B cell (primary cell): ENCODE measurements around the gene NCOR1. TPM values are rescaled to one million over a fixed set of nuclear protein-coding genes. Genes with fewer than 3 reads are reported as not detected.

ENCODE experiments used
- ATAC-seq: fragments of 200-7000 bp; cut with Tn5 transposase; one replicate; pipeline ENCODE4 v1.10.0; 2021; ENCODE audit warnings: low read depth, mild to moderate bottlenecking, moderate number of reproducible peaks, moderate library complexity
- CTCF ChIA-PET: fragments of 350-600 bp; sonication (Branson Sonifier 250); formaldehyde crosslinking; loops from one replicate; lab custom pipeline; 2021; ENCODE audit warnings: antibody characterized with exemption, inconsistent platforms; lab: Charles Lee
- POLR2A ChIA-PET: fragments of 350-600 bp; sonication (Branson Sonifier 250); formaldehyde crosslinking; loops from one replicate; lab custom pipeline; 2021; ENCODE audit warnings: antibody characterized with exemption; lab: Charles Lee
- DNase-seq: peaks from one replicate; pipeline ENCODE4 v3.0.0; 2013
- H2AFZ ChIP-seq: 2 replicates; pipeline ENCODE4 v1.6.1; 2012; ENCODE audit warnings: mild to moderate bottlenecking, low read depth, low read length; ENCODE audit not compliant: insufficient read depth, poor library complexity, severe bottlenecking
- H3K27ac ChIP-seq, 2 donors: 1 replicate in 1 of 2; 2 replicates in 1 of 2; pipeline ENCODE4 v1.5.1; 2012 to 2013; ENCODE audit warnings: low read length in 2 of 2, mild to moderate bottlenecking in 2 of 2, moderate library complexity in 1 of 2
- H3K27me3 ChIP-seq, 4 experiments: fragments of 200-600 bp in 1 of 4; sonication (generic) in 1 of 4; replicated peaks in 1 of 4; 1 replicate in 2 of 4; 2 replicates in 2 of 4; pipeline versions ENCODE4 v1.6.1 to v1.7.0; 2013 to 2016; ENCODE audit warnings: low read length in 3 of 4, mild to moderate bottlenecking in 2 of 4, mixed read lengths in 1 of 4, moderate library complexity in 1 of 4; ENCODE audit not compliant: insufficient read depth in 4 of 4, control insufficient read depth in 3 of 4; ENCODE audit errors: control extremely low read depth in 1 of 4
- H3K36me3 ChIP-seq, 2 experiments: replicated peaks in 1 of 2; 1 replicate in 1 of 2; 2 replicates in 1 of 2; pipeline versions ENCODE4 v1.6.1 to v1.7.1; 2013; ENCODE audit warnings: low read length in 1 of 2; ENCODE audit not compliant: insufficient read depth in 2 of 2, control insufficient read depth in 1 of 2; ENCODE audit errors: control extremely low read depth in 1 of 2, extremely low read depth in 1 of 2
- H3K4me1 ChIP-seq, 2 donors: fragments of 200-600 bp in 1 of 2; sonication (generic) in 1 of 2; 1 replicate in 1 of 2; 2 replicates in 1 of 2; pipeline versions ENCODE4 v1.5.1 to v1.6.1; 2013 to 2017; ENCODE audit warnings: low read length in 2 of 2; ENCODE audit not compliant: control insufficient read depth in 2 of 2, insufficient read depth in 2 of 2
- H3K4me2 ChIP-seq: replicated peaks from 2 replicates; pipeline ENCODE3; 2012; ENCODE audit warnings: mild to moderate bottlenecking, low read depth, low read length; ENCODE audit not compliant: poor library complexity, severe bottlenecking
- H3K4me3 ChIP-seq, 5 experiments: fragments of 200-600 bp in 1 of 5; sonication (generic) in 1 of 5; 1 replicate in 3 of 5; 2 replicates in 2 of 5; pipeline versions ENCODE4 v1.5.1 to v1.7.0; 2011 to 2016; ENCODE audit warnings: low read length in 4 of 5, mild to moderate bottlenecking in 4 of 5, low read depth in 2 of 5, control low read depth in 1 of 5, moderate library complexity in 1 of 5; ENCODE audit not compliant: insufficient read depth in 1 of 5; ENCODE audit errors: control extremely low read depth in 1 of 5, extremely low read depth in 1 of 5
- H3K79me2 ChIP-seq: fragments of 200-600 bp; sonication (generic); one replicate; pipeline ENCODE4 v1.6.0; 2016; ENCODE audit warnings: low read length; ENCODE audit not compliant: control insufficient read depth, insufficient read depth
- H3K9ac ChIP-seq: fragments of 200-600 bp; sonication (generic); 2 replicates; pipeline ENCODE4 v1.6.1; 2017; ENCODE audit warnings: mild to moderate bottlenecking, low read length, moderate library complexity
- H3K9me3 ChIP-seq, 3 donors: one replicate each; pipeline versions ENCODE4 v1.6.1 to v1.7.1; 2013; ENCODE audit warnings: low read length in 2 of 3; ENCODE audit not compliant: control insufficient read depth in 2 of 3, insufficient read depth in 1 of 3; ENCODE audit errors: control extremely low read depth in 1 of 3
- H4K20me1 ChIP-seq: 2 replicates; pipeline ENCODE4 v1.6.0; 2012; ENCODE audit warnings: mild to moderate bottlenecking, low read length; ENCODE audit not compliant: insufficient read depth, control insufficient read depth, poor library complexity, severe bottlenecking
- H3K27ac Mint-ChIP-seq: one replicate; pipeline ENCODE4 v1.8.0; 2021; ENCODE audit warnings: mixed read lengths
- H3K27me3 Mint-ChIP-seq: one replicate; pipeline ENCODE4 v1.8.0; 2021; ENCODE audit warnings: mixed read lengths
- H3K4me1 Mint-ChIP-seq: one replicate; pipeline ENCODE4 v1.8.0; 2021; ENCODE audit warnings: mixed read lengths
- H3K4me3 Mint-ChIP-seq: one replicate; pipeline ENCODE4 v1.8.0; 2021; ENCODE audit warnings: mixed read lengths
- H3K9me3 Mint-ChIP-seq: one replicate; pipeline ENCODE4 v1.8.0; 2022; ENCODE audit warnings: mixed read lengths; ENCODE audit not compliant: insufficient read depth
- EZH2 ChIP-seq: IDR thresholded peaks from 2 replicates; pipeline ENCODE4 v1.6.1; 2012; ENCODE audit warnings: borderline replicate concordance, low read depth, mild to moderate bottlenecking, moderate library complexity, low read length; ENCODE audit not compliant: insufficient read depth, poor library complexity, severe bottlenecking
- WGBS: methylation state at CpG from one replicate; pipeline ENCODE4 v1.1.5; 2013; ENCODE audit warnings: missing lambda C conversion rate; ENCODE audit not compliant: insufficient coverage; 5-methylcytosine and 5-hydroxymethylcytosine counted together
- intact Hi-C: fragments of 100-400 bp; cut with micrococcal nuclease; formaldehyde crosslinking; loops from one replicate; pipeline ENCODE4 v1.10.0; 2022
- polyA plus RNA-seq: library from polyadenylated mRNA; depleted of rRNA; stranded (reverse); fragments of >200 nt; gene quantifications from 2 replicates; pipeline ENCODE4 v1.2.3, GENCODE V29; 2012
- total RNA-seq, 2 donors: library from RNA; stranded (reverse); fragments of 120-200 nt in 1 of 2; gene quantifications; 1 replicate in 1 of 2; 2 replicates in 1 of 2; pipeline versions ENCODE4 v1.2.3 to v1.2.4, GENCODE V29; 2013 to 2022
- TF ChIP-seq, protein P1 (sequence below): fragments of 200-600 bp; IDR thresholded peaks from one replicate; pipeline ENCODE4 v1.8.0; 2022; ENCODE audit warnings: antibody characterized with exemption, mild to moderate bottlenecking

NCOR1 gene
- total and polyA plus RNA-seq, 2 donors (not counting 1 experiment from before 2014, with no cell fraction given), result 46.3 to 217 TPM

DNA sequence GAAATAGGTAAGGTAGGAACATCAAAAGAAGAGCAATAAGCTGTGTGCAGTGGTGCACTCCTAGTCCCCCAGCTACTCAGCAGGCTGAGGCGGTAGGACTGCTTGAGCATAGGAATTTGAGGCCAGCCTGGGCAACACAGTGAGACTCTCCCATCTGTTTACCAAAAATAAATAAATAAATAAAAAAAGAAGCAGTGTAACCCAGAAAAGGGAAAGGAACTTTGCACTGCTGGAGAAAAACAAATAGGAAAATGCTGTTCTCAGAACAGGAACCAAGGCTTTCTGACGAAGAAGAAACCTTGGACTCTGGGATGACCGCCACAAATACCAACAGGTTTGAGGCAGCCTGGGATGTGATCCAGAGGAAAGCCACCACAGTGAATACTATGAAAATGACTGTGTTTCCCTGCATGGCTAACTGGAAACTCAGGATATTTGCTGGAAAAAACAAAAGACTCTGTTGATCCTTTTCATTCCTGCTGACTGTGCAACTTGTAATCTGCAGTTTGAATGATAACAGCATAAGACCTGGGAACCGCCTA is 174.6 kb downstream of the NCOR1 start:
- H3K4me2 ChIP-seq, result no peak overlapping the region
- no peak overlapping the region for H3K9ac ChIP-seq
- Mint-ChIP-seq H3K27ac (no peak overlapping the region), H3K4me1 (no peaks in the 10 kb centered on the region), H3K9me3 (no peaks in the 10 kb centered on the region), H3K27me3 (no peaks in the 10 kb centered on the region), H3K4me3 (no peak overlapping the region)
- H3K79me2 ChIP-seq, result no peaks in the 10 kb centered on the region
- ChIA-PET POLR2A (no interaction called here), CTCF (no interaction called here)
- H3K27me3 ChIP-seq, result no peaks in the 10 kb centered on the region
- intact Hi-C loops, result no loop called here
- peaks cover 3 to 80% of the 10 kb centered on the region in 2 experiments for H3K36me3 ChIP-seq
- DNase-seq, result no peak
- H3K9me3 ChIP-seq, result no peaks in the 10 kb centered on the region
- TF ChIP-seq EZH2, result no peak
- TF ChIP-seq, protein P1, sequence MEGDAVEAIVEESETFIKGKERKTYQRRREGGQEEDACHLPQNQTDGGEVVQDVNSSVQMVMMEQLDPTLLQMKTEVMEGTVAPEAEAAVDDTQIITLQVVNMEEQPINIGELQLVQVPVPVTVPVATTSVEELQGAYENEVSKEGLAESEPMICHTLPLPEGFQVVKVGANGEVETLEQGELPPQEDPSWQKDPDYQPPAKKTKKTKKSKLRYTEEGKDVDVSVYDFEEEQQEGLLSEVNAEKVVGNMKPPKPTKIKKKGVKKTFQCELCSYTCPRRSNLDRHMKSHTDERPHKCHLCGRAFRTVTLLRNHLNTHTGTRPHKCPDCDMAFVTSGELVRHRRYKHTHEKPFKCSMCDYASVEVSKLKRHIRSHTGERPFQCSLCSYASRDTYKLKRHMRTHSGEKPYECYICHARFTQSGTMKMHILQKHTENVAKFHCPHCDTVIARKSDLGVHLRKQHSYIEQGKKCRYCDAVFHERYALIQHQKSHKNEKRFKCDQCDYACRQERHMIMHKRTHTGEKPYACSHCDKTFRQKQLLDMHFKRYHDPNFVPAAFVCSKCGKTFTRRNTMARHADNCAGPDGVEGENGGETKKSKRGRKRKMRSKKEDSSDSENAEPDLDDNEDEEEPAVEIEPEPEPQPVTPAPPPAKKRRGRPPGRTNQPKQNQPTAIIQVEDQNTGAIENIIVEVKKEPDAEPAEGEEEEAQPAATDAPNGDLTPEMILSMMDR, result no peak
- ATAC-seq, result no peak
- no peak overlapping the region for H2AFZ ChIP-seq
- no peaks in the 10 kb centered on the region for H4K20me1 ChIP-seq
- no peaks in the 10 kb centered on the region for H3K4me1 ChIP-seq
- WGBS, result 90% methylated on average over 2 of the region's 4 CpGs
- no peak overlapping the region for H3K4me3 ChIP-seq
- H3K27ac ChIP-seq, result no peak overlapping the region

DNA sequence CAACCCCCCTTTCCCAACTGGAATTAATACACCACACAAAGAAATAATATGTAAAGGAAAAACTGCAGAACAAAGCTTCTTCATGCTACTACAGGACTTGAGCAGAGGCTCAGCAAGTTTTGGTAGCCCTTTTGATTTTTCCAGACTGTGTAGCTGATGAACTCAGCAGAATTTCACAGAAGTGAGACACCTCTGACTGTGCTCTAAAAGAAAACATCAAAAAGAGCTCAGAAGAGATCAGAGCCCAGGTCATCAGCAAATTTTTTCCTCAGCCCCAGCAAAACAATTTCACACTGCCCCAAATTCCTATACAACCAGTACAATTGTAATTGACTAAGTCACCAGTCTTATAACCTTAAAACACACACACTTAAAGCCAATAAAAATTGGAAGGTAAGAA is 177.7 kb downstream of the NCOR1 start:
- no peak overlapping the region for H3K9ac ChIP-seq
- no peaks in the 10 kb centered on the region for H3K4me1 ChIP-seq
- Mint-ChIP-seq H3K27ac (no peak overlapping the region), H3K27me3 (no peaks in the 10 kb centered on the region), H3K4me1 (no peaks in the 10 kb centered on the region), H3K9me3 (no peaks in the 10 kb centered on the region), H3K4me3 (no peak overlapping the region)
- no peak for TF ChIP-seq EZH2
- TF ChIP-seq, protein P1, result no peak
- no peak for ATAC-seq
- no peak overlapping the region for H3K4me3 ChIP-seq
- ChIA-PET POLR2A (no interaction called here), CTCF (interaction anchor here (0.5 kb wide), 1 partner anchor 709 kb away, joined by 3 read pairs; no protein-coding TSS in a partner anchor)
- no peaks in the 10 kb centered on the region for H3K79me2 ChIP-seq
- peak overlapping the region in 1 of 2 donors; percentile 24 for H3K27ac ChIP-seq
- no peaks in the 10 kb centered on the region for H3K27me3 ChIP-seq
- no peak overlapping the region for H2AFZ ChIP-seq
- H4K20me1 ChIP-seq, result no peaks in the 10 kb centered on the region
- no peak overlapping the region for H3K4me2 ChIP-seq
- H3K9me3 ChIP-seq, result no peaks in the 10 kb centered on the region
- H3K36me3 ChIP-seq, result peaks cover 3 to 79% of the 10 kb centered on the region in 2 experiments
- DNase-seq, result no peak
- intact Hi-C loops, result no loop called here
